Retina (tissue), 1 donor: ENCODE data around the gene ME1.

Source experiments
- DNase-seq: peaks from one replicate; pipeline ENCODE4 v3.0.0-alpha.2; 2016

The ME1 gene

DNA sequence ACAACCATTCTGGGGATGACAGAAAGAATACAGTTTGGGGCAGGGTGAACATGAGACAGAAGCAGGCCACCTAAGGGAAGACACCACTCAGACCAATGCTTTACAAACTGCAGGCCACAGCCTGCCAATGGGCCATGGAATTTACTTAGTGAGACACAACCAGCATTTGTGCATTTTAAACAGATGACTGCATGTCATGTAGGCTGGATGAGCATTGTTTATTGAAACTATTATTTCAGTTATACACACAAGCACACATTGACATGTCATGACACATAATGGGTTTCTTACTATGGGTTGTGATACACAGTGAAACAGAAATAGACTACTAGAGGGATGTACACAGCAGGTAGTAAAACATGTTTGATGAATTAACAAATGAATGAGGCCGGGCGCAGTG is 245.8 kb downstream of the ME1 start:
- DNase-seq: no peak

DNA sequence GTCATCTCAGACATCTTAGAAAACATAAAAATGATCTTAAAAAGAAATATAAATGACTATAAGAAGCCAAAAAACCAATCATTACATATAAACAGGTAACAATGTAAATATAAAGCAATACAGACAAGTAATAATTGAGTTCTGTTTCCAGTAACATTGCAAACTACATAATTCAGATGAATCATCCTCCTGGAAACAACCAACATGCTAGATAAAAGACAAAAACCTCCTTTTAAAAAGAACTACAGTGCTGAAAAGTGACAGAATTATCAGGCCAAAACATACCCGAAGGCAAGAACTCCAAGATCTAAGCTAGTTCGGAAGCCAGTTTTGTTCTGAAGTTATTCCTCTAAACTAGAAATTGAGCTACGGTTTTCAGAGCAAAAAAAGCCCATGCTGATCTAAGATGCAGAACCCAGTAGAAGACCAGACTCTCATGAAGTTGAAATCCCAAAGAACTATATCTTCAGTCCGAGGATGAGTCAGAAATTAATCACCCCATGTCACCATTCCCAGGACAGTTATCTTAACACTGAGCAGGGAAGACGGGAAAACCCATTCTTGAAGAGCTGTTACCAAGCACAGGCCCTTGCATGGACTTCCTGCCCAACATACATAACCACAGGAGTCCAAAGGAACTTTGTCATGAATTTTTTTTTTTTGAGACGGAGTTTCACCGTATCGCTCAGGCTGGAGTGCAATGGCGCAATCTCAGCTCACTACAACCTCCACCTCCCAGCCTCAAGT is 247.6 kb downstream of the ME1 start:
- no peak for DNase-seq

DNA sequence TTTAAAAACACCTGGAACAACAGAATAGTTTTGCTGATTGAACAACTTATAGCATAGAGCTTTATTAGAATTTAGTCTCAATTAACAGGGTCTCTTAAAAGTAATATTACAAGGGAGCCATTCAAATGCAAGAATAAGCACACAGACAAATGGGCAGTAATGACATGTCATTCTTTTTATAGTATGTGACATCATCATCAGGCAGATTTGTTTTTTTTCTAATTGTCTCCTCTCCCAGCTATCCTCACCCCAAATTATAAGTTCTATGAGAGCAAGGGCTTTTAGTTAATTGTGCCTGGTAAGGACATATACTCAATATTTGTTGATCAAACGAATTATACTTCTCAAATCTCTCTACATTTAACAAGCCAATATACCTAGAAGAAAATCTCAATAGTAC is 248.7 kb downstream of the ME1 start:
- DNase-seq: no peak

DNA sequence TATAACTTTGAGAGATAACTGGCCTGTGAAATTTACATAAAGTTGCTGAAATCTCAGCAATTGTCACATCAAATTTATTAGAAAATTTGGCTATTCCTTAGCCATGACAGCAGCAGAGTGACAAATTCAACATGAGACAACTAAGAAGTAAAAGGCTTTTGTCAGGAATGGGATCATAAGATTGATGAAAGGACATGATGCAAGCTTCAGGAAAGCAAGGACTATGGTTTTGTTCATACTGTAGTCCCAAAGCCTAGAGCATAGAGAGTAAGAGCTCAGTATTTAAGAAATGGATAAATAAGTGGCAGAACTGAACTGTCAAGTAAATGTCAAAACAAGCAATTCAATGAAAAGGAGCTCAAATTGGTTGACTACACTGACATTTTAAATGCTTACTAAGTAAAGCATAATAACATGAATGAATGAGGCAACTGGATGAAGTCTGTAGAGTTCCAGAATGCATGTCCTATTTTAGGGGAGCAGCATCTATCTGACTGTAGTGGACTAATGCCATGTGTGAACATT is 250.4 kb downstream of the ME1 start:
- DNase-seq: no peak

DNA sequence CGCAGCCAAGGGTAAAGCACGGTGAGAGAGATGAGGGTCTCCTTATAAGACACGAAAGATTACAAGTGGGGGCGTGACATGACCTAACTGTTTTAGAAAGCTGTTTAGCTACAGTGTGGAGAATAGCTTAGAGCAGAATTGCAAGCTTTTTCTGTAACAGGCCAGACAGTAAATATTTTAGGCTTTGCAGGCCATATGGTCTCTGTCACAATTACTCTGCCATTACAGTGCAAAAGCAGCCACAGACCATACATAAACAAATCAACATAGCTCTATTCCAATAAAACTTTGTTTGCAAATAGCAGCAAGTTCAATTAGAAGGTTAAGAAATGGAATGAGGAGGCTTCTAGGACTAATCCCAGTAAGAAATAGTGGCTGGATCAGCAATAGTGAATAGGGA is 254.6 kb downstream of the ME1 start:
- no peak for DNase-seq

DNA sequence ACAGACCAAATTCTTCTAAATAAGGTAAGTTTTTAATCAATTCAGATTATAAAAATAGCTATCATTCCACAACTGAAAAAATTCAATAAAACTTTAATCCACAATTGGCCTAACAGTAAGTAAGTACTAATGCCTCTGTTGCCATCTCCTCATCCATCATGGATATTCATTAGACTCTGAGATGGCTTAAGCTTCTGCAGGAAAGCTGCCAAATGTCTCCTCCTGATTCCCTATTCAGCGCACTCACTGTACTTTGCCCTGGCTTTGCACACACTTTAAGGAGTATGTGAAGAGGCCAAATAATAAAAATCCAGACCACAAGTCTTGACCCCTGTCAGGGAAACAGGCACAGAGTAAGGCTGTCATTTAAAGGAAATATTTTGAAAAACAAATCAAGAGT is 261.3 kb downstream of the ME1 start:
- DNase-seq: no peak

DNA sequence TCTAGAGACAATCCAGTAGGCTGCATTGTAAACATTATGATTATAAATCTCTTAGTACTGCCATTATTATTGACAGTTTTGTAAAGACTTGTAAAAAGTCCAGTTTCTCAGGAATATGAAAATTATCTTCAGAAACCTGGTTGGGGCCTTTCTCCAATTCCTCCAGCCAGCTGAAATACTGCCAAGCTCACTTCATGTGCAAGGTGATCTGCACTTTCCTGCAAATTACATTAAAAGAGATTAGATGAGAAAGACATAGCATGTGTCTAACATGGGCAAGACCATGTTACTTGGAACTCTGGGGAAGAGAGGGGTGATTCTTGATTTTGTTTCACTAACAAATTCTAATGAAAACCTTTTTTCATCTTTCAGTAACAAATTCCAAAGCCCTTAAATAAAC is 261.7 kb downstream of the ME1 start:
- no peak for DNase-seq

DNA sequence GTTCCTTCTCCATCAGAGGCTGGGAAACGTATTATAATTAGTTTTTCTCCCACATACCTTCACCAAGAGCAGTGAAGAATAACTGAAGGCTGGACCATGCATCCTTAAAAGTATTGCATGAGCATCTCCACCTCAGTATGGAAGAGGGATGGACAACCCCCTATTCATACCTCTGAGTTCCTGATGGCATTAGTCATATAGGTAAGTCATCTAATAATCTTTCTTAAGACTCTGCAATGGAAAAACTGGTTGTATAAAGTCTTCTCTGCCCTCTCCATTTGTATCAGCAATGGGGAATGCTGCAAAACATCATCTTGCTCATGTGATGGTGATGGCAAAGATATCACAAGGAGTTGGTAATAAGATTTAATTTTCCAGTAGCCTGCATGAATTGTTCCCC is 262.3 kb downstream of the ME1 start:
- DNase-seq: no peak

DNA sequence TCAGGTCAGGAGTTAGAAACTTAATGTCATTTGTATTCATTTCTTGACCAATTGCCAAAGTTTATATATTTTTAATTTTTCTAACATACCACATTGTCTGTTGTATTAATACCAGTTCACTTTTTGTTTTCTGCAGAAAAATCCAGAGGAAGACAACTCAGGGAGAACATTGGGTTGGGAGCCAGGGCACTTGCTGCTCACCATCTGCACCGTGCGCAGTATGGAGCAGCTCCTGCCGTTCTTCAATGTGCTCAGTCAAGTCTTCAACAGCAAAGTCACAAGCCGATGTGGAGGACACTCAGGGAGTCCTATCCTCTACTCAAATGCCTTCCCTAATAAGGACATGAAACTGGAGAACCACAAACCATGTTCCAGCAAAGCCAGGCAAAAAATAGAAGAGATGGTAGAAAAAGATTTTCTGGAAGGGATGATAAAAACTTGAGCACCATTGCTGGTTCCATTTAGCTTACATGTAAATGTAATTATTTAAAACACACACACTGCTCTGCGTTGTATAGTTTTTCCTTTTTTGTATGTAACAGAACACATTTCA is 263.0 kb downstream of the ME1 start:
- no peak for DNase-seq
